ENCODE measurements around the gene DENND10. TPM values are rescaled to one million over a fixed set of nuclear protein-coding genes. Genes with fewer than 3 reads are reported as not detected.
A peak's percentile ranks its signal among the peaks of the same experiment; 100 is the strongest.

DENND10 gene, protein sequence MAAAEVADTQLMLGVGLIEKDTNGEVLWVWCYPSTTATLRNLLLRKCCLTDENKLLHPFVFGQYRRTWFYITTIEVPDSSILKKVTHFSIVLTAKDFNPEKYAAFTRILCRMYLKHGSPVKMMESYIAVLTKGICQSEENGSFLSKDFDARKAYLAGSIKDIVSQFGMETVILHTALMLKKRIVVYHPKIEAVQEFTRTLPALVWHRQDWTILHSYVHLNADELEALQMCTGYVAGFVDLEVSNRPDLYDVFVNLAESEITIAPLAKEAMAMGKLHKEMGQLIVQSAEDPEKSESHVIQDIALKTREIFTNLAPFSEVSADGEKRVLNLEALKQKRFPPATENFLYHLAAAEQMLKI
- total RNA-seq: 48.4 and 56.3 TPM in 2 replicates

GRCh38 chr10:119103903-119104653, at the start of gene DENND10:
TSS of gene DENND10 (plus strand) at chr10:119104113. CDS start at chr10:119104143, 30 bp downstream.
- DNase-seq (ENCODE audit: low read depth in 2 of 2): peak; percentile 88 to 93

- no peak for DNase-seq (ENCODE audit: low read depth in 2 of 2)
Measured at GRCh38 chr10:119055472-119055871, 48.4 kb upstream of the DENND10 start.

DNA sequence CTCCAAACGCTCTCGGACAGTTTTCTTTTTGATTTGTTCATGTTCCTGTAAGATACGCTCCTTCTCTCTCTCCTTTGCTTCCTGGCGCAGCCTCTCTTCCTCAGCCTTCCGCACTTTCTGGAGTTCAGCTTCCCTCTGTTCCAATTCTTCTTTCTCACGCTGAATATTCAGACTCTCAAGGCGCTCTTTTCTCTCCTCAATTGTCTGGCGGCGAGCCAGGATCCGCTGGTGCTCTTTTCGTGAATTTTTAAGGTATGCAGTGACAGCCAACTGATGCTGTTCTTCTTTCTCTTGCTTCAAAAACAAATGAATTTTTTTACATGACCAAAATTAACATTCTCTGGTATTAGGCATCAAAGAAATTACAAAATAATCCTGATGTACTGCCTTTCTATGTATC, 45.9 kb upstream of the DENND10 start:
- DNase-seq (ENCODE audit: low read depth in 2 of 2): no peak

DNA sequence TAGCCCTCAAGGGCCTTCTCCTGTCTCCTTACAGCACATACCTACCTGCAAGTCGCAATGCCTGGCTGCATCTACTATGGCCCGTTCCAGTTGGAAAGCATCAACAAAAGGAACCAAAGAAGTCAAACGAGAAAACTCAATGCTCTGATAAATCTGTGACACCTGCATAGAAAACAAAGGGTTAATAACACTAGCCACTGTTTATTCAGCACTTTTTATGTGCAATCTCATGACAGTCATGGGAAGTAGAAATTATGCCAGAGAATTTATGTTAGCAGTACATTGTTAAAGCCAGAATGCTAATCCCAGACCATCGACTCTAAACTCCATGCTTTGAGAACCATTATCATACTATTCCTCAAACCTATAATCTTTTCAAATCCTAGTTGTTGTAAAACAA, 44.4 kb upstream of the DENND10 start:
- no peak for DNase-seq (ENCODE audit: low read depth in 2 of 2)

DNA sequence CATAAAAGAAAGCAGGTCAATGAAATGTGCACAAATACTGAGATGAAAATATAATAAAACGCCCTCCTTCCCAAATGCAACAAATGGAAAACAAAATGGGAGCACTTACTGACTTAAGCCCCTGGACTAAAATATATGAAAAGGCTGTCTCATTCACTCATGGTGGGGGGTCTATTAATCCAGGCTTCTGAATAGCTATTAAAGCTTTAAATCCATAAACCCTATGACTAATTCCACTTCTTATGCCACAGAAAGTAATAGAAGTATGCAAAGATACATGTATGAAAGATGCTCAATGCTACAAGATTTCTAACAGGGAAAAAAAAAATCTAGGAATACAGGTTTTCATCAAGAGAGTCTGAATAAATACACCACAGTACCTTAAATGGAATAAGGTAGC, 43.8 kb upstream of the DENND10 start:
- no peak for DNase-seq (ENCODE audit: low read depth in 2 of 2)

DNA sequence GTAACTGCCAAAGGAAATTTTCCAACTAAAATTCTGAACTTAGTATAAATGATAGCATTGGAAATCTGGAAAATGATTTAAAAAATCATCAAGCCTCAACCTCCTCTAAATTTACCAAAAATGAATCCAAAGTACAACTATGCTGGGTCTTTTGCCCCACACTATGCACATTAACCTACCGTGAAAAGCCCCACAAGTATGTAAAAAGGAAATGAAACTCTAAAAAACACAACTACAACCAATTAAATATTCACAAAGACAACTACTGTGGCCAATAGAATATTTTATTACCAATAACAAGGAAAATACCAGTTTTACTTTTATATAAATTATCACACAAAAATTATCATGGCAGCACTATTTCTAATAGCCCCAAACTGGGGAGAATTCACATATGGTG, 42.6 kb upstream of the DENND10 start:
- no peak for DNase-seq (ENCODE audit: low read depth in 2 of 2)

DNA sequence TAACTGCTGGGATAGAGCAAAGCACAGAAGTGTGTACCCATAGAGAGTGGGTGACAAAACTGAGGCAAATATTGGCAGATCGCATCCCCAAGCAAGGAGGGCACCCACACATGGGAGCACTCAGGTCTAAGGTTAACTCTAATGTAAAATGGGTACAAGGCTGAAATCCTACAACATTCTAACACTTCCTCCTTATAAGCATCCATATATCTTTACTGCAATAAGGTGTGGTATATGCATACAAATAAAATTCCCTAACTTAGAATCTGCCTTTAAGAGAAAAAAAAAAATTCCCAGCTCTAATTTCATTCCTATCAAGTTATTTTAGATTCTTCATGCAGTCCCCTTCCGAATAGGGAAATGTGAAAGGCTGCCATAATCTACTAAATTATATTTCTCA, 42.0 kb upstream of the DENND10 start:
- DNase-seq (ENCODE audit: low read depth in 2 of 2): no peak

DNA sequence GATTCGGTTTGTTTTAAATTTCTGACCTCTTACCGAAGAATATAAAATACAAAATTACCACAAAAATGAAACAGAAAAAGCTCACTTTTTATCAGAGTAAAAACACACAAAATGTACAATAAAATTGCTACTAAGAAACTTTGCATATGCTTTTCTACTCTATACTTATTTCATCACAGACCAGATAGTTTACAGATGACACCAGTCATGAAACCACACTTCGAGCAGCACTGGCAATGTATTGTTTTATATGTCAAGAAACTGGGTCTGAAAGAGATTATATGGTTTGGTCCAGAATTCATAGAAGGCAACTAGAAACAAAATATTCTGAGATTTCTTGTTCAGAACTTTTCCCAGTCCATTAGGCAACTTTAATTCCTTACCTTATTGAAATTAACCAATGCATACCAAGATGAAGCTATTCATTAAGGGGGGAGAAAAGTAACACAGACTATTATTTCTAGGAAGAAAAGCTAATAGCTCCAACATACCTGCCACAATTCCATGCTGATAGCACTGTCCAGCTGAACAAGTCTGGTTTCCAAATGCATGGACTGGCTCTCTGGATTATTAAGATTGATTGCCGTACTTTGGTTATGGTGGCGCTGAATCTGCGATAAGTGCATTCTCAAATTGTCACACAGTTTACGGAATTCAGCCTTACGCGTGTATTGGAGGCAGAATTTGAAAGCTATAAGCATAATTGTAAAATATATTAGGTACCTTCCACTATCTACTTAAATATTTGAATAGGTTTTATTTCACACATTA, 33.3 kb upstream of the DENND10 start:
- no peak for DNase-seq (ENCODE audit: low read depth in 2 of 2)

- no peak for DNase-seq (ENCODE audit: low read depth in 2 of 2)
Measured at GRCh38 chr10:119073584-119073983, 30.3 kb upstream of the DENND10 start.

- DNase-seq (ENCODE audit: low read depth in 2 of 2): no peak
Measured at GRCh38 chr10:119078422-119079179, 25.3 kb upstream of the DENND10 start.

DNA sequence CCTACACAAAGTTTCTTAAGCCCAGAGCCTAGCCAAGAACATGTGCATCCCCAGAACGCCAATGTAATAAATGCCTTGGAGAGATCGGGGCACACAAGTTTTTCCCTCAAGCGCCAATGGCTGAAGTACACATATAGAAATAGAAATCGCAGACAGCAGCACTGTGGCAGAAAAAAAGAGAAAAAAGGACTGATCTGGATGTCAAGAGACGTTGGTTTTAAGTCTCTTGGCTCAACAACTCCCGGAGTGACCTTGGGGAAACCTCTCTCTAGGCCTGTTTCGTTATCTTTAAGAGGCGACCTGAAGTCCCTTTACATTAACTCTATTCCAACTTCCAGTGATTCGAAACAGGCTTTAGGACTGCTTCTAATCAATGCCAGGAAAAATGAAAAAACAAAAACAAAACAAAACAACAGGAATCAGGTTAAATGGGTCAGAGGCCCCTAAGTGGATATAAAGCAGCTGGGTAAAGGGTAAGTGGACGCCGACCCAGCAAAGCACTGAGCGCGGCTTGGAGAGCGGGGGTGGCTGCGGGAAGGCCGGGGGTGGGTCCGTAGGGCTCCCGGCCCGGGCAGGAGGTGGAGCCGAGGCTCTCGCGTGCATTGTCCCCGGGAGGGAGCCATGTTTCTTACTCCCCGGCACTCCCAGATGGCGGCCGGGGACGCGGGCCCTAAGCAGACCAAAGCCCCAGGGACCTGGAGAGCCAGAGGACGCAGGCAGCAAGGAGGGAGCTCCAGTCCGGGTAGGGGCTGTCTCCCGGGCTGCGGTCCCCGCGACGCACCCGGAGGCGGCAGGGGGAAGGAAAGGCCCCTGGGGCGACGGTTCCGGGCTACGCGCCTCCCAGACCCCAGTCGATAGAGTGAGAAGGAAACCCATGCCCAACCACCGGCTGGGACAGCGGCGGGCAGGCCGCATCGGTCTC, 24.1 kb upstream of the DENND10 start:
- peak; percentile 85 to 88 for DNase-seq (ENCODE audit: low read depth in 2 of 2)

DNA sequence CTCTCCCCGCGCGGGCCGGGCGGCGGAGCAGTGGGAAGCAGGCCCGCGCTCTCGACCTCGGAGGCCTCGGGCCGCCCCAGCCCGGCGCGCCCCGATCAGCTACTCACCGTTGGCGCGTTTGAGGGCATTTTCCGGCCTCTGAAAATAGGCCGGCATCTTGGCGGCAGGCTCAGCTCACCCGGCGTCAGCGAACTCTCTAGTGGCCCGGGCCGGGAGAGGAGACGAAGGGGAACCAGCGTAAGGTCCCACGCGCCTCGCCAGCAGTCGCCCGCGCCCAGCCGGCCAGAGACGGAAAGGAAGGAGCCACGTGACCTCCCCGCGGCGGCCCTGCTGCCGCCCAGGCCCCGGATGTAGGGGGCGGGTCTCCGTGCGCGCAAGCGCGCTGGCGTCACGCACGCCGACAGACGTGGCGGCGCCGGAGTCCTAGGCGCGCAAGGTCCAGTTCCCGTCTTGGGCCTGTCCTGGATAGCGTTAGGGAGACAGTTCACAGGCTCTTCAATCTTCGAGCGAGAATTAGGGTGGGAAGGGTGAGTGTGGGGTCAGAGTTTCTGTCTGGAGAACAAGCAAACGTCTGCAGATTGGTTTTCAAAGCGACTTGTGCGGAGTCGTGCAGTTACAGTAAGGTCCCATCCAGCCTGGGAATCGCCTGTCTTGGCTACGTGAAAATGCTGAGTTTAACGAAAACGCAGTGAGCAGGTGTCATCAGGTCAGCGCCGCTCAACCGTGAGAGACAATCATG, 23.2 kb upstream of the DENND10 start, which contains the start of gene EIF3A:
Gene EIF3A, minus strand, starts transcription at position 297 of the 739 bp plus-strand sequence. Its CDS starts 141 bp downstream, at position 156.
- peak; percentile 95 for DNase-seq (ENCODE audit: low read depth in 2 of 2)

- no peak for DNase-seq (ENCODE audit: low read depth in 2 of 2)
Measured at GRCh38 chr10:119084896-119085295, 19.0 kb upstream of the DENND10 start.

DNA sequence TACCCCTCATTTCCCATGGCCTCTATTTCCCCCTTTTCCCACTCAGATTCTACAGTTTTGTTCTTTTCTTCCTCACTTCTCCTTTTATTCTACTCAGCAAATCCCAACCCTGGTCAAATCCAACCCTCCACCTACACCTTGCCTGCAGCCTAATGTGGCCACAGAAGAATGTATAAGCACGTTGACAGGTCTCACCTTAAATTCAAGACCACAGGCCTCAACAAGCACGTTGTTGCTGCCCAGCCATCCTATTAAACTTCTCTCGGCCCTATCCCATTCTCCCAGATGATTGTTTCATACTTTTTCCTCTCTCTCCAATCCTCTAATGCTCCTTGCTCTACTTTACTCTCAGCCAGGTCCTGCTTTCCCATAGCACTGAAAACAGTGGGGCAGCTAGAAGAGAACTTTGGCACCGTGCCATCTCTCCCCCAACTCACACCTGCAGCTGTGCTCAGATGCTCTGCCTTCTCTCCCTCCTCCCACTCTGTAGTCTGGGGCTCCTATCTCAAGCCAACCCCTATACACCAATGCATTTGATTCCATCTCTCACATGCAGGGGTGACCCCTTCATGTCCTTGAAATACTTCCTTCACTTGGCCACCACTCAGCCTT, 16.5 kb upstream of the DENND10 start:
- DNase-seq (ENCODE audit: low read depth in 2 of 2): no peak

GRCh38 chr10:119090026-119090795, 13.7 kb upstream of the DENND10 start:
- DNase-seq (ENCODE audit: low read depth in 2 of 2): no peak

GRCh38 chr10:119090968-119091367, 12.9 kb upstream of the DENND10 start:
- peak in 1 of 2 donors; percentile 29 for DNase-seq (ENCODE audit: low read depth in 2 of 2)

- no peak for DNase-seq (ENCODE audit: low read depth in 2 of 2)
Measured at GRCh38 chr10:119095640-119096039, 8.3 kb upstream of the DENND10 start.
